8988T (cell line): Measurements from ENCODE around the gene SRD5A2.

ENCODE experiments used
- DNase-seq: peaks from one replicate; pipeline ENCODE4 v3.0.0; 2011

The SRD5A2 gene

GRCh38 chr2:31580321-31581117 lies at the start of gene SRD5A2:
Gene SRD5A2 (minus strand): TSS chr2:31580938. CDS start chr2:31580900, 38 bp downstream.
- no peak for DNase-seq

- DNase-seq = no peak
Observed at GRCh38 chr2:31606509-31606908, 25.8 kb upstream of the SRD5A2 start.

- DNase-seq = no peak
Observed at GRCh38 chr2:31598694-31599093, 18.0 kb upstream of the SRD5A2 start.

- DNase-seq = no peak
Observed at GRCh38 chr2:31586230-31586629, 5.5 kb upstream of the SRD5A2 start.

- DNase-seq = no peak
Observed at GRCh38 chr2:31581124-31581795, 522 bp upstream of the SRD5A2 start.

- DNase-seq = no peak
Observed at GRCh38 chr2:31579996-31580320, 780 bp downstream of the SRD5A2 start.

GRCh38 chr2:31578316-31578715 lies 2.4 kb downstream of the SRD5A2 start:
- DNase-seq = no peak

GRCh38 chr2:31577143-31577542 lies 3.6 kb downstream of the SRD5A2 start:
- DNase-seq = no peak

GRCh38 chr2:31568585-31569201 lies 12.0 kb downstream of the SRD5A2 start:
- no peak for DNase-seq

GRCh38 chr2:31567679-31568078 lies 13.1 kb downstream of the SRD5A2 start:
- DNase-seq = no peak

- no peak for DNase-seq
Observed at GRCh38 chr2:31563273-31563839, 17.4 kb downstream of the SRD5A2 start.

GRCh38 chr2:31561823-31562222 lies 18.9 kb downstream of the SRD5A2 start:
- DNase-seq = no peak

GRCh38 chr2:31558401-31559295 lies 22.1 kb downstream of the SRD5A2 start:
- DNase-seq = no peak

- no peak for DNase-seq
Observed at GRCh38 chr2:31556940-31557339, 23.8 kb downstream of the SRD5A2 start.

GRCh38 chr2:31555967-31556706 lies 24.6 kb downstream of the SRD5A2 start:
- no peak for DNase-seq

- no peak for DNase-seq
Observed at GRCh38 chr2:31553362-31553761, 27.4 kb downstream of the SRD5A2 start.

GRCh38 chr2:31547485-31547884 lies 33.3 kb downstream of the SRD5A2 start:
- DNase-seq = no peak

GRCh38 chr2:31541853-31542252 lies 38.9 kb downstream of the SRD5A2 start:
- no peak for DNase-seq

- DNase-seq = no peak
Observed at GRCh38 chr2:31539505-31539904, 41.2 kb downstream of the SRD5A2 start.

- DNase-seq = no peak
Observed at GRCh38 chr2:31535768-31536167, 45.0 kb downstream of the SRD5A2 start.

GRCh38 chr2:31534636-31535035 lies 46.1 kb downstream of the SRD5A2 start:
- DNase-seq = no peak

GRCh38 chr2:31533036-31533435 lies 47.7 kb downstream of the SRD5A2 start:
- DNase-seq = no peak
